HepG2 (cell line): Measurements from ENCODE around the gene JAGN1. TPM values are rescaled to one million over a fixed set of nuclear protein-coding genes. Genes with fewer than 3 reads are reported as not detected.

Experiments used
- BRF2 ChIP-seq: sonication (generic); formaldehyde crosslinking; IDR thresholded peaks from 2 replicates; pipeline ENCODE4 v1.8.1; 2022; ENCODE audit warnings: mild to moderate bottlenecking, missing genetic modification reagents
- FOXO4 ChIP-seq: sonication (generic); formaldehyde crosslinking; conservative IDR thresholded peaks from 2 replicates; pipeline ENCODE4 v1.8.1; 2023; ENCODE audit warnings: missing genetic modification reagents
- GATAD2A ChIP-seq: IDR thresholded peaks from 2 replicates; pipeline ENCODE4 v1.6.1; 2016
- GZF1 ChIP-seq: sonication (generic); formaldehyde crosslinking; IDR thresholded peaks from 2 replicates; pipeline ENCODE4 v1.5.1; 2020; ENCODE audit warnings: mild to moderate bottlenecking, missing genetic modification reagents
- HNRNPUL1 ChIP-seq: fragments of 200-400 bp; formaldehyde crosslinking; IDR thresholded peaks from 2 replicates; pipeline ENCODE4 v1.6.1; 2017; ENCODE audit warnings: low read depth, mild to moderate bottlenecking, low read length, moderate library complexity
- HOXA5 ChIP-seq: sonication (generic); formaldehyde crosslinking; IDR thresholded peaks from 2 replicates; pipeline ENCODE4 v1.4.0; 2020; ENCODE audit warnings: missing genetic modification reagents
- ISX ChIP-seq: sonication (generic); formaldehyde crosslinking; conservative IDR thresholded peaks from 2 replicates; pipeline ENCODE4 v1.5.0; 2020; ENCODE audit warnings: missing genetic modification reagents
- KDM2A ChIP-seq: sonication (generic); formaldehyde crosslinking; IDR thresholded peaks from 2 replicates; pipeline ENCODE4 v1.4.0; 2020; ENCODE audit warnings: low read depth, missing genetic modification reagents, borderline replicate concordance
- MAFG ChIP-seq: sonication (generic); formaldehyde crosslinking; IDR thresholded peaks from 2 replicates; pipeline ENCODE4 v1.5.1; 2020; ENCODE audit warnings: mild to moderate bottlenecking, missing genetic modification reagents
- POGZ ChIP-seq: sonication (generic); formaldehyde crosslinking; IDR thresholded peaks from 2 replicates; pipeline ENCODE4 v1.4.0; 2020; ENCODE audit warnings: mild to moderate bottlenecking, missing genetic modification reagents
- POLR2A ChIP-seq, 2 experiments: IDR thresholded peaks; 2 replicates each; pipeline ENCODE4 v1.6.1; 2011; ENCODE audit warnings: low read depth in 2 of 2, low read length in 2 of 2, mild to moderate bottlenecking in 1 of 2, moderate library complexity in 1 of 2; ENCODE audit not compliant: insufficient read depth in 1 of 2
- REL ChIP-seq: sonication (generic); formaldehyde crosslinking; conservative IDR thresholded peaks from 2 replicates; pipeline ENCODE4 v1.8.0; 2022; ENCODE audit warnings: mild to moderate bottlenecking, missing genetic modification reagents, moderate library complexity
- SCMH1 ChIP-seq: sonication (generic); formaldehyde crosslinking; IDR thresholded peaks from 2 replicates; pipeline ENCODE4 v1.9.0; 2021; ENCODE audit warnings: missing genetic modification reagents, mild to moderate bottlenecking, borderline replicate concordance
- TBL1XR1 ChIP-seq: fragments of 150-350 bp; IDR thresholded peaks from 2 replicates; pipeline ENCODE4 v1.6.1; 2014; ENCODE audit warnings: borderline replicate concordance, low read length; ENCODE audit not compliant: partially characterized antibody
- TBX3 ChIP-seq: fragments of 450-650 bp; IDR thresholded peaks from 2 replicates; pipeline ENCODE4 v1.6.1; 2017; ENCODE audit warnings: antibody characterized with exemption, mild to moderate bottlenecking, inconsistent platforms, borderline replicate concordance
- TRIM24 ChIP-seq: sonication (generic); formaldehyde crosslinking; IDR thresholded peaks from 2 replicates; pipeline ENCODE4 v1.8.0; 2022; ENCODE audit warnings: mild to moderate bottlenecking, missing genetic modification reagents
- ZC3H13 ChIP-seq: sonication (generic); formaldehyde crosslinking; IDR thresholded peaks from 2 replicates; pipeline ENCODE4 v1.8.1; 2023; ENCODE audit warnings: mild to moderate bottlenecking, missing genetic modification reagents, moderate library complexity
- ZFP90 ChIP-seq: sonication (generic); formaldehyde crosslinking; IDR thresholded peaks from 2 replicates; pipeline ENCODE4 v1.8.0; 2022; ENCODE audit warnings: missing genetic modification reagents, mild to moderate bottlenecking, inconsistent platforms, borderline replicate concordance
- ZNF17 ChIP-seq: sonication (generic); formaldehyde crosslinking; IDR thresholded peaks from 2 replicates; pipeline ENCODE4 v1.5.0; 2020; ENCODE audit warnings: mild to moderate bottlenecking, missing genetic modification reagents
- ZNF276 ChIP-seq: sonication (generic); formaldehyde crosslinking; IDR thresholded peaks from 2 replicates; pipeline ENCODE4 v1.4.0; 2020; ENCODE audit warnings: mild to moderate bottlenecking, low read depth, missing genetic modification reagents
- ZNF350 ChIP-seq: sonication (generic); formaldehyde crosslinking; IDR thresholded peaks from 2 replicates; pipeline ENCODE4 v1.4.0; 2020; ENCODE audit warnings: mild to moderate bottlenecking, low read depth, missing genetic modification reagents, borderline replicate concordance
- ZNF383 ChIP-seq: sonication (generic); formaldehyde crosslinking; IDR thresholded peaks from 2 replicates; pipeline ENCODE4 v1.4.0; 2020; ENCODE audit warnings: missing genetic modification reagents, mild to moderate bottlenecking, borderline replicate concordance
- ZNF546 ChIP-seq: sonication (generic); formaldehyde crosslinking; conservative IDR thresholded peaks from 2 replicates; pipeline ENCODE4 v1.8.1; 2023; ENCODE audit warnings: mild to moderate bottlenecking, missing genetic modification reagents
- ZNF572 ChIP-seq: sonication (generic); formaldehyde crosslinking; IDR thresholded peaks from 2 replicates; pipeline ENCODE4 v1.5.1; 2020; ENCODE audit warnings: mild to moderate bottlenecking, missing genetic modification reagents
- ZNF589 ChIP-seq: sonication (generic); formaldehyde crosslinking; conservative IDR thresholded peaks from 2 replicates; pipeline ENCODE4 v1.8.0; 2022; ENCODE audit warnings: mild to moderate bottlenecking, moderate library complexity, missing genetic modification reagents
- ZNF7 ChIP-seq: IDR thresholded peaks from 2 replicates; pipeline ENCODE4 v1.6.1; 2016; ENCODE audit warnings: missing biosample characterization, missing genetic modification reagents
- ZSCAN30 ChIP-seq: sonication (generic); formaldehyde crosslinking; IDR thresholded peaks from 2 replicates; pipeline ENCODE4 v1.5.0; 2020; ENCODE audit warnings: mild to moderate bottlenecking, missing genetic modification reagents
- polyA plus RNA-seq, 8 experiments: library from polyadenylated mRNA; depleted of rRNA in 3 of 8; stranded (reverse) in 7 of 8; unstranded in 1 of 8; fragments of >200 nt; fragmentation: Illumina TruSeq in 4 of 8; extraction: Trizol in 4 of 8; gene quantifications; 2 replicates each; pipeline versions ENCODE4 v1.2.1 to v1.2.3, GENCODE V29; 2011 to 2016; ENCODE audit warnings: low read depth in 4 of 8, missing spikeins in 1 of 8, mixed read lengths in 1 of 8; ENCODE audit not compliant: insufficient read depth in 1 of 8
- total RNA-seq, 5 experiments: library from RNA; depleted of rRNA; stranded (reverse); fragments of >200 nt; fragmentation: Illumina TruSeq; extraction: Trizol; gene quantifications; 2 replicates each; pipeline ENCODE4 v1.2.3, GENCODE V29; 2016; ENCODE audit warnings: low read depth in 1 of 5

The JAGN1 gene
- total and polyA plus RNA-seq, 2 of the 13 experiments (the other 11 are each of a cell fraction or from before 2014, with no cell fraction given): 49.9 to 50.9 TPM

GRCh38 chr3:9914559-9915253, 24.3 kb downstream of the JAGN1 start (continued):
- TF ChIP-seq TRIM24 (CRISPR knock-in tag) (no peak), FOXO4 (no peak), ZC3H13 (CRISPR knock-in tag) (peak; percentile 46; the same call in 1 of the 2 replicates), ZNF589 (no peak; the same call in 1 of the 2 replicates), GATAD2A (CRISPR knock-in tag) (peak; percentile 35; the same call in 1 of the 2 replicates), TBL1XR1 (no peak), HNRNPUL1 (no peak), ZNF276 (no peak), ISX (CRISPR knock-in tag) (no peak; the same call in 1 of the 2 replicates), REL (0 out of 2 replicates have a peak, but pooled peaks have one; percentile 18), TBX3 (no peak), ZNF546 (CRISPR knock-in tag) (no peak), SCMH1 (no peak), HOXA5 (CRISPR knock-in tag) (0 out of 2 replicates have a peak, but pooled peaks have one; percentile 20), MAFG (no peak), ZNF350 (CRISPR knock-in tag) (no peak), BRF2 (CRISPR knock-in tag) (no peak), ZNF7 (CRISPR knock-in tag) (no peak), KDM2A (CRISPR knock-in tag) (peak; percentile 9; the same call in 1 of the 2 replicates), ZSCAN30 (CRISPR knock-in tag) (0 out of 2 replicates have a peak, but pooled peaks have one; percentile 28), ZNF383 (CRISPR knock-in tag) (no peak), POLR2A (IDR thresholded peaks at IDR 0.05; ENCODE audit: insufficient read depth in 1 of 2, low read depth in 2 of 2, low read length in 2 of 2) (peak in 1 of 2 experiments; percentile 56; a peak in 1 of 4 replicates), ZNF572 (CRISPR knock-in tag) (0 out of 2 replicates have a peak, but pooled peaks have one; percentile 59), ZNF17 (CRISPR knock-in tag) (peak; percentile 50), GZF1 (CRISPR knock-in tag) (no peak), ZFP90 (CRISPR knock-in tag) (0 out of 2 replicates have a peak, but pooled peaks have one; percentile 9), POGZ (CRISPR knock-in tag) (no peak)
